GM12878 (cell line): Measurements from ENCODE around the gene OTULIN. TPM values are rescaled to one million over a fixed set of nuclear protein-coding genes. Genes with fewer than 3 reads are reported as not detected.

Source experiments
- ATAC-seq: fragments of 200-7000 bp; cut with Tn5 transposase; 3 replicates; pipeline ENCODE4 v1.9.1; 2020; ENCODE audit warnings: mild to moderate bottlenecking, moderate library complexity
- BruUV-seq: library from RNA; stranded (reverse); fragments of 400-500 nt; replicated peaks from 2 replicates; lab custom pipeline; 2021; lab: Mats Ljungman, UMichigan
- CTCF ChIA-PET: fragments of 300-600 bp; sonication (Branson Sonifier 250); formaldehyde crosslinking; extraction: SDS; loops from one replicate; lab custom pipeline; 2021; ENCODE audit warnings: inconsistent platforms; lab: Yijun Ruan, JAX
- POLR2A ChIA-PET: fragments of 350-600 bp; formaldehyde crosslinking; extraction: SDS; loops from one replicate; lab custom pipeline; 2021; ENCODE audit warnings: inconsistent platforms; lab: Charles Lee
- RAD21 ChIA-PET: fragments of 300-600 bp; sonication (Branson Sonifier 250); formaldehyde crosslinking; loops from one replicate; lab custom pipeline; 2023; ENCODE audit warnings: antibody characterized with exemption; ENCODE audit not compliant: unreplicated experiment; lab: Charles Lee
- SMC1A ChIA-PET: fragments of 300-600 bp; sonication (Branson Sonifier 250); formaldehyde crosslinking; loops from one replicate; lab custom pipeline; 2023; ENCODE audit not compliant: unreplicated experiment, uncharacterized antibody; lab: Charles Lee
- DNase-seq: peaks from one replicate; pipeline ENCODE4 v3.0.0-alpha.2; 2011; ENCODE audit warnings: low read depth, low spot score
- FAIRE-seq: peaks from 3 replicates; lab custom pipeline; 2011; peaks lifted over from hg19 to GRCh38; lab: Jason Lieb, UNC
- H2AFZ ChIP-seq: 2 replicates; pipeline ENCODE4 v1.6.0; 2011; ENCODE audit warnings: low read depth, low read length, control low read depth; ENCODE audit not compliant: control insufficient read depth
- H3K27ac ChIP-seq: 2 replicates; pipeline ENCODE4 v1.5.1; 2011; ENCODE audit warnings: control low read depth; ENCODE audit not compliant: control insufficient read depth, insufficient read depth
- H3K27me3 ChIP-seq, 2 experiments: replicated peaks in 1 of 2; 2 replicates each; pipeline versions ENCODE4 v1.6.0 to v1.6.1; 2011; ENCODE audit warnings: low read length in 1 of 2; ENCODE audit not compliant: control insufficient read depth in 2 of 2, insufficient read depth in 2 of 2
- H3K36me3 ChIP-seq, 2 experiments: 2 replicates each; pipeline ENCODE4 v1.5.1; 2011; ENCODE audit warnings: low read length in 1 of 2; ENCODE audit not compliant: control insufficient read depth in 2 of 2, insufficient read depth in 2 of 2
- H3K4me1 ChIP-seq: 2 replicates; pipeline ENCODE4 v1.6.1; 2011; ENCODE audit warnings: mild to moderate bottlenecking, low read length, moderate library complexity, mixed read lengths; ENCODE audit not compliant: control insufficient read depth, insufficient read depth
- H3K4me2 ChIP-seq: 2 replicates; pipeline ENCODE4 v1.6.0; 2011; ENCODE audit warnings: control low read depth; ENCODE audit not compliant: control insufficient read depth, insufficient read depth
- H3K4me3 ChIP-seq: fragments of 200-600 bp; sonication (generic); 2 replicates; pipeline ENCODE4 v1.5.1; 2016
- H3K79me2 ChIP-seq: 2 replicates; pipeline ENCODE4 v1.6.0; 2011; ENCODE audit warnings: low read length; ENCODE audit not compliant: control insufficient read depth, insufficient read depth
- H3K9ac ChIP-seq: 2 replicates; pipeline ENCODE4 v1.8.0; 2011; ENCODE audit warnings: low read length, control low read depth, mixed read lengths; ENCODE audit not compliant: control insufficient read depth, insufficient read depth
- H3K9me3 ChIP-seq: replicated peaks from 3 replicates; pipeline ENCODE4 v1.5.1; 2011; ENCODE audit warnings: mild to moderate bottlenecking, low read length; ENCODE audit not compliant: control insufficient read depth, insufficient read depth
- H4K20me1 ChIP-seq: 2 replicates; pipeline ENCODE4 v1.6.0; 2011; ENCODE audit not compliant: control insufficient read depth, insufficient read depth
- CHD2 ChIP-seq: IDR thresholded peaks from 2 replicates; pipeline ENCODE4 v1.6.1; 2011; ENCODE audit warnings: low read depth, low read length, improper control_type of control experiment, borderline replicate concordance
- CTCF ChIP-seq, 3 experiments: IDR thresholded peaks in 2 of 3; conservative IDR thresholded peaks in 1 of 3; 2 replicates each; pipeline ENCODE4 v1.5.1; 2011; ENCODE audit warnings: low read depth in 3 of 3, low read length in 3 of 3, mild to moderate bottlenecking in 3 of 3, control low read depth in 2 of 3, moderate library complexity in 2 of 3, inconsistent platforms in 1 of 3, mixed read lengths in 1 of 3; ENCODE audit not compliant: control insufficient read depth in 2 of 3, insufficient read depth in 1 of 3; ENCODE audit errors: extremely low read depth in 1 of 3
- DPF2 ChIP-seq: fragments of 450-650 bp; IDR thresholded peaks from 2 replicates; pipeline ENCODE4 v1.6.1; 2017; ENCODE audit warnings: mild to moderate bottlenecking
- EED ChIP-seq: sonication (generic); IDR thresholded peaks from 2 replicates; pipeline ENCODE4 v1.6.1; 2016; ENCODE audit warnings: antibody characterized with exemption, low read depth
- ELK1 ChIP-seq: IDR thresholded peaks from 2 replicates; pipeline ENCODE4 v1.6.1; 2012; ENCODE audit warnings: low read depth, low read length, improper control_type of control experiment
- FOXM1 ChIP-seq: IDR thresholded peaks from 2 replicates; pipeline ENCODE4 v1.6.1; 2012; ENCODE audit warnings: low read depth, mild to moderate bottlenecking, inconsistent platforms, low read length, moderate library complexity
- GABPA ChIP-seq: IDR thresholded peaks from 2 replicates; pipeline ENCODE4 v1.6.1; 2014; ENCODE audit warnings: antibody characterized with exemption, low read depth, mild to moderate bottlenecking, inconsistent platforms
- SIN3A ChIP-seq: IDR thresholded peaks from 2 replicates; pipeline ENCODE4 v1.6.1; 2012; ENCODE audit warnings: low read depth, low read length, improper control_type of control experiment
- TCF7 ChIP-seq: IDR thresholded peaks from 2 replicates; pipeline ENCODE4 v1.6.1; 2014; ENCODE audit warnings: antibody characterized with exemption, borderline replicate concordance
- ZBTB33 ChIP-seq: fragments of 450-650 bp; IDR thresholded peaks from 2 replicates; pipeline ENCODE4 v1.6.1; 2017; ENCODE audit warnings: mild to moderate bottlenecking
- ZNF24 ChIP-seq: fragments of 450-650 bp; IDR thresholded peaks from 2 replicates; pipeline ENCODE4 v1.6.1; 2017; ENCODE audit warnings: antibody characterized with exemption, mild to moderate bottlenecking
- ZNF384 ChIP-seq: IDR thresholded peaks from 2 replicates; pipeline ENCODE4 v1.6.1; 2012; ENCODE audit warnings: low read depth, mild to moderate bottlenecking, low read length, improper control_type of control experiment, borderline replicate concordance
- ZNF687 ChIP-seq: fragments of 450-650 bp; IDR thresholded peaks from 2 replicates; pipeline ENCODE4 v1.6.1; 2017; ENCODE audit warnings: mild to moderate bottlenecking, moderate library complexity
- WGBS: methylation state at CpG from one replicate; pipeline ENCODE4 v1.1.6; 2016; ENCODE audit warnings: low lambda C conversion rate; ENCODE audit not compliant: insufficient replicate concordance, insufficient coverage; ENCODE audit errors: missing lambda C conversion rate; 5-methylcytosine and 5-hydroxymethylcytosine counted together
- in situ Hi-C: fragments of 300-500 bp; cut with MboI; formaldehyde crosslinking; loops from 9 replicates; pipeline ENCODE4 v1.14.3; 2018; ENCODE audit warnings: mixed read lengths
- intact Hi-C: fragments of 100-400 bp; cut with micrococcal nuclease; formaldehyde crosslinking; loops from one replicate; pipeline ENCODE4 v1.14.2; 2022; ENCODE audit not compliant: unreplicated experiment
- polyA plus RNA-seq, 11 experiments: library from polyadenylated mRNA; depleted of rRNA in 4 of 11; unstranded in 6 of 11; stranded (reverse) in 5 of 11; fragments of >200 nt; fragmentation: Nextera tagmentation in 4 of 11; fragmentation: Illumina TruSeq in 1 of 11; extraction: Ambion mirVana in 4 of 11; extraction: Trizol in 1 of 11; gene quantifications; 1 replicate in 1 of 11; 2 replicates in 10 of 11; pipeline versions ENCODE4 v1.2.1 to v1.2.3, GENCODE V29; 2011 to 2016; ENCODE audit warnings: inconsistent platforms in 2 of 11, missing spikeins in 2 of 11, low read depth in 1 of 11
- total RNA-seq, 4 experiments: library from RNA; depleted of rRNA in 3 of 4; stranded (reverse); fragments of >200 nt in 3 of 4; fragmentation: Illumina TruSeq in 1 of 4; extraction: Trizol in 1 of 4; gene quantifications; 2 replicates each; pipeline versions ENCODE4 v1.2.1 to v1.2.3, GENCODE V29; 2013 to 2021

Gene OTULIN
- total and polyA plus RNA-seq, 10 of the 15 experiments (the other 5 are each of a cell fraction or from before 2014, with no cell fraction given), result 6.6 to 70.5 (median 28.7) TPM

- TF ChIP-seq ZBTB33 (no peak), ELK1 (no peak), TCF7 (peak; percentile 56; the same call in 1 of the 2 replicates), ZNF384 (no peak), FOXM1 (no peak; the same call in 1 of the 2 replicates), CHD2 (no peak)
Measured at GRCh38 chr5:14671414-14671813, 6.9 kb downstream of the OTULIN start (continued).

GRCh38 chr5:14672082-14672481 lies 7.6 kb downstream of the OTULIN start:
- no peak for DNase-seq
- ChIA-PET RAD21 (interaction anchor here (0.5 to 1.8 kb wide), 5 partner anchors 11 to 55 kb away, joined by 3 to 6 read pairs (median 4); no protein-coding TSS in a partner anchor), SMC1A (interaction anchor here (0.6 to 1.7 kb wide), 2 partner anchors 11 to 18 kb away, joined by 3 to 8 read pairs; no protein-coding TSS in a partner anchor), POLR2A (interaction anchor here (0.6 to 1.4 kb wide), 4 partner anchors 10 to 16 kb away, joined by 3 to 5 read pairs (median 4); no protein-coding TSS in a partner anchor), CTCF (interaction anchor here (1.0 to 2.4 kb wide), 2 partner anchors 11 to 13 kb away, joined by 3 to 10 read pairs; no protein-coding TSS in a partner anchor)
- Histone ChIP-seq H3K9me3 (no peaks in the 10 kb centered on the region), H3K4me2 (peak overlapping the region; percentile 89), H4K20me1 (peaks cover 3% of the 10 kb centered on the region; the same call in 1 of the 2 replicates), H3K27ac (peak overlapping the region; percentile 88), H3K27me3 (no peaks in the 10 kb centered on the region), H3K4me3 (peak overlapping the region; percentile 68; the same call in 1 of the 2 replicates), H3K79me2 (peaks cover 100% of the 10 kb centered on the region), H3K9ac (peak overlapping the region; percentile 54; the same call in 1 of the 2 replicates), H3K36me3 (peaks cover 0 to 21% of the 10 kb centered on the region in 2 experiments; a peak in 2 of 4 replicates), H2AFZ (no peak overlapping the region), H3K4me1 (peaks cover 57% of the 10 kb centered on the region)
- no peak for FAIRE-seq
- in situ Hi-C loops, result loop anchor here (25.0 kb wide), 1 partner anchor 510 kb away; no protein-coding TSS in a partner anchor
- WGBS, result 73% methylated on average over 4 of the region's 4 CpGs
- ATAC-seq, result peak; percentile 6
- BruUV-seq, result no TSS peak
- intact Hi-C loops, result no loop called here
- TF ChIP-seq EED, result peak; percentile 33; the same call in 1 of the 2 replicates
- no peak for TF ChIP-seq CHD2
- no peak for TF ChIP-seq GABPA
- no peak for TF ChIP-seq ZNF687
- TF ChIP-seq CTCF (IDR thresholded peaks at IDR 0.05 in 2 of 3, conservative IDR thresholded peaks at IDR 0.05 in 1 of 3; ENCODE audit: control insufficient read depth in 2 of 3, extremely low read depth in 1 of 3, insufficient read depth in 1 of 3, low read depth in 3 of 3, low read length in 3 of 3), result no peak
- TF ChIP-seq SIN3A, result no peak
- no peak for TF ChIP-seq DPF2
- TF ChIP-seq ZNF24, result no peak
